ENCODE measurements around the gene TNKS1BP1.
A peak's percentile ranks its signal among the peaks of the same experiment; 100 is the strongest.

TNKS1BP1 gene

DNA sequence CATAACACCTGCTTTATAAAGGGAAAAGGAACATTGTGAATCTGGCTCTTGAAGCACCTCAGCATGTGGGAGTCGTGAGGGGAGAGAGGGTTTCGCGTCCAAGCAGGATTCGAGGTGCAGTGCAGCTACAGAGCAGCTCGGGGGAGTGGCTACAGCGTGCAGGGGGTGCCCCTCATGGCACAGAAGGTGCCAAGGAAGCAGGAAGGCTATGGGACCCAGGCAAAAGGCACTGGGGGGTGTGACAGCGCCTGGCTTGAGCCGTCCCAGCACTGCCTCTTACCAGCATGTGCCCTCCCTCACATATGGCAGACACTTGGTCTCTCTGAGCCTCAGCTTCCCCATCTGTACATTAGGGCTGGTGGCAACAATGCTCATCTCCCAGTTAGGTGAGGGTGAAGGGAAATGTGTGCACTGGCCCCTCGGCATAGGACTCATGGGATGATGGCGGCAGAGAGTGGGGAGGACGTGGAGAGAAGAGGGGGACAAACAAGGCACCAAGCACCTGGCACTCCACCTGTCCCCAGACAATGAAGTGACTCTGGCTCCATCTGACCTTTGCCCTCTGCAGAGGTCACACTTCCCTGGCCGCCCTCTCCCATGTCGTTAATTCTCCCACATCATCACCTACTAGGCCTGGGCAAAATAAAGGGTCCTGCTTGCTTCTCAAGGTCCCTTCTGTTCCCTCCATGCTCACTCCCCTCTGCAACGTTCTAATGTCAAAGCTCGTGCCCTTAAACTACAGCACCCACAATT lies 10.4 kb downstream of the TNKS1BP1 start:
- H3K4me1 ChIP-seq (ENCODE audit: control insufficient read depth in 5 of 5, insufficient read depth in 5 of 5, low read length in 5 of 5), result peaks cover 48 to 96% (median 93%) of the 10 kb centered on the region in 5 donors
- H3K9ac ChIP-seq (ENCODE audit: low read length in 5 of 5), result no peak overlapping the region
- no peak overlapping the region for H3K4me3 ChIP-seq (ENCODE audit: low read depth in 1 of 5, low read length in 5 of 5)
- peak overlapping the region; percentile 96 for H3K27ac ChIP-seq (ENCODE audit: low read depth, low read length)
- H3K36me3 ChIP-seq (ENCODE audit: control insufficient read depth in 5 of 5, insufficient read depth in 5 of 5, low read length in 5 of 5), result peaks cover 0 to 80% (median 69%) of the 10 kb centered on the region in 5 donors
- H3K27me3 ChIP-seq (ENCODE audit: control insufficient read depth in 5 of 5, insufficient read depth in 4 of 5, low read length in 5 of 5), result no peaks in the 10 kb centered on the region
- no peaks in the 10 kb centered on the region for H3K9me3 ChIP-seq (ENCODE audit: control insufficient read depth in 5 of 5, low read length in 5 of 5)

DNA sequence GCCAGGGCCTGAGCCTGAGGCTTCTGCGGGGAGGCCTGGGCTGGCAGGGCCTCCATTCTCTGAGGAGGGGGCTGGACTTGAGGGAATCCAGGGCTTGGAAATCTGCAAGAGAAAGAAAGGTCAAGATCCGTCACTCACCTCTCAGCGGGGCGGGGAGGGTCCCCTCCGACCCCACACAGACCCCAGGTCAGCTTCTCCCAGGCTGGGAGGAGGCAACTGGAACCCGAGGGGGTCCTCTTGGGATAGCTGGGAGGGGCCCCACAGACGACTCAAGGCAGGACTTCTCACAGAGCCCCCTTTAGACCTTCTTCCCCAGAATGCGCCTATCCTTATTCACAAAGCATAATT lies 11.0 kb downstream of the TNKS1BP1 start:
- H3K4me3 ChIP-seq (ENCODE audit: low read depth in 1 of 5, low read length in 5 of 5), result no peak overlapping the region
- H3K27ac ChIP-seq (ENCODE audit: low read depth, low read length), result peak overlapping the region; percentile 96
- H3K36me3 ChIP-seq (ENCODE audit: control insufficient read depth in 5 of 5, insufficient read depth in 5 of 5, low read length in 5 of 5), result peaks cover 0 to 82% (median 76%) of the 10 kb centered on the region in 5 donors
- no peaks in the 10 kb centered on the region for H3K9me3 ChIP-seq (ENCODE audit: control insufficient read depth in 5 of 5, low read length in 5 of 5)
- no peaks in the 10 kb centered on the region for H3K27me3 ChIP-seq (ENCODE audit: control insufficient read depth in 5 of 5, insufficient read depth in 4 of 5, low read length in 5 of 5)
- peaks cover 53 to 98% (median 95%) of the 10 kb centered on the region in 5 donors for H3K4me1 ChIP-seq (ENCODE audit: control insufficient read depth in 5 of 5, insufficient read depth in 5 of 5, low read length in 5 of 5)
- no peak overlapping the region for H3K9ac ChIP-seq (ENCODE audit: low read length in 5 of 5)

GRCh38 chr11:57313071-57313787 lies 11.5 kb downstream of the TNKS1BP1 start:
- Histone ChIP-seq H3K27ac (ENCODE audit: low read depth, low read length) (peak overlapping the region; percentile 96), H3K27me3 (ENCODE audit: control insufficient read depth in 5 of 5, insufficient read depth in 4 of 5, low read length in 5 of 5) (no peaks in the 10 kb centered on the region), H3K4me3 (ENCODE audit: low read depth in 1 of 5, low read length in 5 of 5) (no peak overlapping the region), H3K36me3 (ENCODE audit: control insufficient read depth in 5 of 5, insufficient read depth in 5 of 5, low read length in 5 of 5) (peaks cover 0 to 79% (median 73%) of the 10 kb centered on the region in 5 donors), H3K9me3 (ENCODE audit: control insufficient read depth in 5 of 5, low read length in 5 of 5) (no peaks in the 10 kb centered on the region), H3K4me1 (ENCODE audit: control insufficient read depth in 5 of 5, insufficient read depth in 5 of 5, low read length in 5 of 5) (peaks cover 52 to 98% (median 95%) of the 10 kb centered on the region in 5 donors), H3K9ac (ENCODE audit: low read length in 5 of 5) (peak overlapping the region in 1 of 5 donors; percentile 45)

DNA sequence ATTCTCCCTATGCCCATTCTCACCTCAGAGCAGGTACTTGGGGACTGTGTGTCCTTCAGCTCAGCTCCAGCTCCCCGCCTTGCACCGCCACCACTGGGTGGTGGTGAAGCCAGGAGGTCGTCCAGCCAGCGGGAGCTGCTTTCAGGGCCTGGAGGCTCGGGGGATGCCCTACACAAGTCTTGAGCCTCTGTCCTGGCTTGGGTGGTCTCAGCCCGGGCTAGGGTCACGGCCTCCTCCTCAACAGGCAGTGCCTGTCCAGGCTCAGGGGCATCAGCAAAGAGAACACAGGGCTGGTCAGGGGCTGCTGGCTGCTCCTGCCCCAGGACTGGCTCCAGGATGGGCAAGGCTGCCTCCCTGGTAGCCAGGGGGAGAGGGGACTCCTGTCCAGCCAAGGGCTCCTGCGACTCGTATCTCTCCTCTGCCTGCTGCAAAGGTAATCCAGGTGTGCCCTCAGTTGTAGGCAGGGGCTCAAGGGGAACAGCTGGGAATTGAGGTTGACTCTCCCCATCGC lies 12.2 kb downstream of the TNKS1BP1 start:
- no peak overlapping the region for H3K4me3 ChIP-seq (ENCODE audit: low read depth in 1 of 5, low read length in 5 of 5)
- H3K27ac ChIP-seq (ENCODE audit: low read depth, low read length), result peak overlapping the region; percentile 96
- no peaks in the 10 kb centered on the region for H3K27me3 ChIP-seq (ENCODE audit: control insufficient read depth in 5 of 5, insufficient read depth in 4 of 5, low read length in 5 of 5)
- peaks cover 0 to 79% (median 70%) of the 10 kb centered on the region in 5 donors for H3K36me3 ChIP-seq (ENCODE audit: control insufficient read depth in 5 of 5, insufficient read depth in 5 of 5, low read length in 5 of 5)
- H3K4me1 ChIP-seq (ENCODE audit: control insufficient read depth in 5 of 5, insufficient read depth in 5 of 5, low read length in 5 of 5), result peaks cover 45 to 98% (median 95%) of the 10 kb centered on the region in 5 donors
- H3K9me3 ChIP-seq (ENCODE audit: control insufficient read depth in 5 of 5, low read length in 5 of 5), result no peaks in the 10 kb centered on the region
- peak overlapping the region in 3 of 5 donors; percentile 24 to 84 (median 45) for H3K9ac ChIP-seq (ENCODE audit: low read length in 5 of 5)

DNA sequence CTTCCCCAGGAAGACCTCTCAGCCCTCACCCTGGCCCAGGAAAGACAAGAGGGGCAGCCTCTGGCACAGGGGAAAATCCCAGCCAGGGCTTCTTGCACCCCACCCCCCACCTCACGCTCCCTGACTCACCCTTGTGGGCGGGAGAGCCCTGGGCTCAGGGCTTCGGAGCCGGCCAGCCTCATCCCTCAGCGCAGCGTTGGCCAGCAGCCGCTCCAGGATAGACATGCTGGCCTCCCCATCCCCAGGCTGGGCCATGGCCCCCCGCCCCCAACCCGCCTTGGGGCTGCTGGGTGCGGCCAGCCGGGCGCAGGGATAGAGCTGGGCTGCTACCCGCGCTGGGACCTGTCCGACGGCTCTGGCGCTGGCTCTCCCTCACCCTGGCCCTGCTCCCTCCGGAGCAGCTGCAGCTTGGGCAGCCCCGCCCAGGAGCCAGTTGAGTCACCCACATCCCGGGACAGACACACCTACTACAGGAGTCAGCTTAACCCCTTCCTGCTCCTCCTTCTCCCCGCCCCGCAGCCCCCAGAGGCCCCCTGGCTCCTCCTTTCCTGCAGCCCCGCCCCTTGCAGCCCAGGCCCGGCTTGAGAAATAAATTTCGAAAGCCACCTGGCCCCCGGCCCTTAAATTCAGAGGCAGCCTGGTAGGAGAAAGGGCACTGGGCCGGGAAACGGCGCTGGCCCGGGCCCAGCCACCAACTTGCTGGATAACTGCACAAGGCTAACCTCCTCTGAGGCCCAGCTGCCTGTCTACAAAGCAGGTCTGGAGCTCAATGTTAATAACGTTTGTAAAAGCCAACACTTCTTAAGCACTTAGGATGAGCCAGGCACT lies 13.4 kb downstream of the TNKS1BP1 start:
- Histone ChIP-seq H3K27ac (ENCODE audit: low read depth, low read length) (peak overlapping the region; percentile 96), H3K27me3 (ENCODE audit: control insufficient read depth in 5 of 5, insufficient read depth in 4 of 5, low read length in 5 of 5) (no peaks in the 10 kb centered on the region), H3K4me3 (ENCODE audit: low read depth in 1 of 5, low read length in 5 of 5) (peak overlapping the region; percentile 50 to 68 (median 61)), H3K9me3 (ENCODE audit: control insufficient read depth in 5 of 5, low read length in 5 of 5) (no peaks in the 10 kb centered on the region), H3K4me1 (ENCODE audit: control insufficient read depth in 5 of 5, insufficient read depth in 5 of 5, low read length in 5 of 5) (peaks cover 45 to 97% (median 94%) of the 10 kb centered on the region in 5 donors), H3K36me3 (ENCODE audit: control insufficient read depth in 5 of 5, insufficient read depth in 5 of 5, low read length in 5 of 5) (peaks cover 0 to 69% (median 58%) of the 10 kb centered on the region in 5 donors), H3K9ac (ENCODE audit: low read length in 5 of 5) (peak overlapping the region; percentile 48 to 92 (median 59))

- Histone ChIP-seq H3K36me3 (ENCODE audit: control insufficient read depth in 5 of 5, insufficient read depth in 5 of 5, low read length in 5 of 5) (peaks cover 0 to 64% (median 54%) of the 10 kb centered on the region in 5 donors), H3K9ac (ENCODE audit: low read length in 5 of 5) (peak overlapping the region; percentile 48 to 92 (median 59))
Observed at GRCh38 chr11:57310630-57311086, 14.1 kb downstream of the TNKS1BP1 start.

GRCh38 chr11:57310091-57310490 lies 14.7 kb downstream of the TNKS1BP1 start:
- Histone ChIP-seq H3K9me3 (ENCODE audit: control insufficient read depth in 5 of 5, low read length in 5 of 5) (no peaks in the 10 kb centered on the region), H3K4me1 (ENCODE audit: control insufficient read depth in 5 of 5, insufficient read depth in 5 of 5, low read length in 5 of 5) (peaks cover 41 to 97% (median 91%) of the 10 kb centered on the region in 5 donors), H3K27ac (ENCODE audit: low read depth, low read length) (peak overlapping the region; percentile 96), H3K4me3 (ENCODE audit: low read depth in 1 of 5, low read length in 5 of 5) (peak overlapping the region; percentile 50 to 68 (median 61)), H3K27me3 (ENCODE audit: control insufficient read depth in 5 of 5, insufficient read depth in 4 of 5, low read length in 5 of 5) (no peaks in the 10 kb centered on the region), H3K9ac (ENCODE audit: low read length in 5 of 5) (peak overlapping the region; percentile 48 to 92 (median 59)), H3K36me3 (ENCODE audit: control insufficient read depth in 5 of 5, insufficient read depth in 5 of 5, low read length in 5 of 5) (peaks cover 0 to 64% (median 50%) of the 10 kb centered on the region in 5 donors)

More at GRCh38 chr11:57310630-57311086, 14.1 kb downstream of the TNKS1BP1 start:
- Histone ChIP-seq H3K4me1 (ENCODE audit: control insufficient read depth in 5 of 5, insufficient read depth in 5 of 5, low read length in 5 of 5) (peaks cover 41 to 97% (median 91%) of the 10 kb centered on the region in 5 donors), H3K27ac (ENCODE audit: low read depth, low read length) (peak overlapping the region; percentile 96), H3K9me3 (ENCODE audit: control insufficient read depth in 5 of 5, low read length in 5 of 5) (no peaks in the 10 kb centered on the region), H3K4me3 (ENCODE audit: low read depth in 1 of 5, low read length in 5 of 5) (peak overlapping the region; percentile 50 to 68 (median 61)), H3K27me3 (ENCODE audit: control insufficient read depth in 5 of 5, insufficient read depth in 4 of 5, low read length in 5 of 5) (no peaks in the 10 kb centered on the region)

GRCh38 chr11:57309106-57310059 lies 15.4 kb downstream of the TNKS1BP1 start:
- H3K4me1 ChIP-seq (ENCODE audit: control insufficient read depth in 5 of 5, insufficient read depth in 5 of 5, low read length in 5 of 5), result peaks cover 41 to 97% (median 91%) of the 10 kb centered on the region in 5 donors
- H3K4me3 ChIP-seq (ENCODE audit: low read depth in 1 of 5, low read length in 5 of 5), result peak overlapping the region in 1 of 5 donors; percentile 1
- no peaks in the 10 kb centered on the region for H3K9me3 ChIP-seq (ENCODE audit: control insufficient read depth in 5 of 5, low read length in 5 of 5)
- H3K27ac ChIP-seq (ENCODE audit: low read depth, low read length), result peak overlapping the region; percentile 96
- no peaks in the 10 kb centered on the region for H3K27me3 ChIP-seq (ENCODE audit: control insufficient read depth in 5 of 5, insufficient read depth in 4 of 5, low read length in 5 of 5)
- H3K36me3 ChIP-seq (ENCODE audit: control insufficient read depth in 5 of 5, insufficient read depth in 5 of 5, low read length in 5 of 5), result peaks cover 0 to 57% (median 43%) of the 10 kb centered on the region in 5 donors
- H3K9ac ChIP-seq (ENCODE audit: low read length in 5 of 5), result peak overlapping the region in 3 of 5 donors; percentile 16 to 92 (median 72)
